T47D (cell line): Measurements from ENCODE around the gene AIRE.
A peak's percentile ranks its signal among the peaks of the same experiment; 100 is the strongest.
"Not testable (repeated sequence)": the region's sequence is repeated elsewhere in the genome, so short reads cannot be mapped to it uniquely, and the experiment has no call there.

Experiments
- DNase-seq, 2 experiments: peaks; one replicate each; pipeline versions ENCODE4 v3.0.0 to v3.0.0-alpha.2; 2011 to 2012; ENCODE audit warnings: low read depth in 1 of 2, low spot score in 1 of 2
- JUND ChIP-seq: IDR thresholded peaks from 2 replicates; pipeline ENCODE4 v1.6.1; 2012; ENCODE audit warnings: low read depth
- in situ Hi-C: cut with HindIII; loops from 2 replicates; pipeline ENCODE4 v1.10.0; 2016; ENCODE audit warnings: low sequenced_read_pairs, low pct_unique_long_range_greater_than_20kb

Gene AIRE

DNA sequence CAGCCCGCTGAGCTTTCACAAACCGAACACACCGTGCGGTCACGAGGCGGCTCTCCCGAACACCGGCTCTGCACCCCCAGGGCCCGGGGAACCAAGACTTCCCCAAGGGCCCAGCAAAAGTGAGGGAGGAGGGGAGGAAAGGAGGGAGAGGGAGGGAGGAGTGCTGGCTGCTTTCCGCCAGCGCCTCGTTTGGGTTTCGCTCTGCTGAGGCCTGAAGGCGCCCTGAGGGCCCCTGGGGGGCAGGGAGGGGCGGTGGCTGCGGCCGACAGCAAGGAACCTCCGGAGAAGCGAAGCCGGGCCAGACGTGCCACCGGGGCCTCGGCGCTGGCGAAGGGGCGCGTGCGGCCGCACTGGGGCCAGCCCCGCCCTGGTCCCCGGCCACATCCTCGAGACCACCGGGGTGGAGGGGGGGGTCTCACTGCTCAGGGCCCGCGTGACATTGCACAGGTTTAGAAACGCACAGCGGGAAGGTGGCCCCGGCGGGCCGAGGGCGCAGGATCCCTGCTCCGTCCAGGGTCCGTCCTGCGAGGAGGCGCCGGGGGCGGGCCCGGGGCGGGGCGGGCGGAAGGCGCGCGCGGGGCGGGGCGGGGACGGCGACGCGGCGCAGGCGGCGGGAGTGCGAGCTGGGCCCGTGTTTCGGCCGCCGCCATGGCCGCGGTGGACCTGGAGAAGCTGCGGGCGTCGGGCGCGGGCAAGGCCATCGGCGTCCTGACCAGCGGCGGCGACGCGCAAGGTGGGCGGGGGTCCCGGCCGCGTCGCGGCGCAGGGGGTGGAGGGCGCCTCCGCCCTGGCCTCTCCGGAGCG, 14.0 kb downstream of the AIRE start, which contains the start of gene PFKL:
PFKL (plus strand) TSS at position 596 of the 804 bp plus-strand sequence; CDS start at position 649, 53 bp downstream.
- TF ChIP-seq JUND, result no peak
- in situ Hi-C loops, result no loop called here
- DNase-seq, result peak; percentile 73 to 94

- in situ Hi-C loops, result no loop called here
- TF ChIP-seq JUND, result no peak
- peak; percentile 76 to 88 for DNase-seq
Observed at GRCh38 chr21:44300262-44300959, 14.7 kb downstream of the AIRE start.

DNA sequence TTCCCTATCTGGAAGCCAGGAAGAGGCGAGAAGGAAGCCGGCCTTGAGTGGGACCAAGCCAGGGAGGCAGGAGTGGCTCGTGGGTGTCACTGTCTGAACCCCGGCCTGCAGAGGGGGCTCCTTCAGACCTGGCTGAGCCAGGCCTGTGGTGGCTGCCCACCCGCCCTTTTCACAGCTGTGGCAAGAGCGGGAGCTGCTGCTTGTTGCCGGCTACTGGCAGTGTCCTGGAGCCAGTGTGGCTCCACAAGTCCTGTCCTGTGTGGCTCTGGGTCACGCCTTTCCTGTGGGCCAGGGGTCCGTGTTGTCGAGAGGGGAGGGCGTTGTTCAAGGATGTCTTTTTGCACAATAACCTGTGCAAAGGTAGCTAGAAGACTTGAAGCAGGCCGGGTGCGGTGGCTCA, 15.5 kb downstream of the AIRE start:
- in situ Hi-C loops, result no loop called here
- DNase-seq, result no peak
- no peak for TF ChIP-seq JUND

DNA sequence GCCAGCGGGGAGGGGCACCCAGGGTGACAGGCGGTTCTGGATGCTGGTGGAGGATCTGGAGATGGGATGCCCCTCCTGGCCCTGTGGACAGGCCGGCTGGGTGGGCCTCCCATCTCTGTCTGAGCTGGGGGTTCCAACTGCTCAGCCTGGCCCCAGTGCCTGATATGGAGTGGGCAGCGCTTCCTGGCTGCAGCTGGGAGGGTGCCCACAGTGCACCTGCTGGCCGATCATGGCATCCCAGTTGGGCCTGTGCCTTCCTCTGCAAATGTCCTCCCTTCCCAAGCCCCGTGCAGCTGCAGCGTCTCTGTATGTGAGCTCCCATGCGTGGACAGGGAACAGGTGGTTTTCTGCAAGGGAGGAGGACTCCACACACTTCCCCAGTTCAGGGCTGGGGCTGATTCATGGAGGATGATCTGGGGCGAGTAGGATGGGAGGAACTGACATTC, 16.3 kb downstream of the AIRE start:
- no peak for TF ChIP-seq JUND
- in situ Hi-C loops, result no loop called here
- DNase-seq, result peak in 1 of 2 experiments; percentile 40

DNA sequence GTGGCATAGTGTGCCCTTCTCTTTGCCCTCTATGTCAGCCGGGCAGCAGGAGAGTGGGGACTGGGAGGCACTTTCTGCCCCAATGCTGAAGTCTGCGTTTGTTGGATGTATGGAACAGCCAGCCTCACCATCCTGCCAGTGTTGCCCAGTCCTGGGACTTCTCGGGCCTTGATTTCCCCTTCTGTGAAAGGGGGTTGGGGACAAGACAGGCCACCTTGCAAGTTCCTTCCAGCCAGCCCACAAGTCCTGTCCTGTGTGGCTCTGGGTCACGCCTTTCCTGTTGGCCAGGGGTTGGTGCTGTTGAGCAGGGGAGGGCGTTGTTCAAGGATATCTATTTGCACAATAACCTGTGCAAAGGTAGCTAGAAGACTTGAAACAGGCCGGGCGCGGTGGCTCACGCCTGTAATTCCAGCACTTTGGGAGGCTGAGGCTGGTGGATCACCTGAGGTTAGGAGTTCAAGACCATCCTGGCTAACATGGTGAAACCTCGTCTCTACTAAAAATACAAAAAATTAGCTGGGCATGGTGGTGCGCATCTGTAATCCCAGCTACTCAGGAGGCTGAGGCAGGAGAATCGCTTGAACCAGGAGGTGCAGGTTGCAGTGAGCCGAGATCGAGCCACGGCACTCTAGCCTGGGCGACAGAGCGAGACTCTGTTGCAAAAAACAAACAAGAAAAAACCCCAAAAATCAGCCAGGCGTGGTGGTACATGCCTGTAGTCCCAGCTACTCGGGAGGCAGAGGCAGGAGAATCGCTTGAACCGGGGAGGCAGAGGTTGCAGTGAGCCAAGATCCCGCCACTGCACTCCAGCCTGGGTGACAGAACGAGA, 17.1 kb downstream of the AIRE start:
- in situ Hi-C loops, result not testable (repeated sequence)
- peak; percentile 87 to 88 for DNase-seq

DNA sequence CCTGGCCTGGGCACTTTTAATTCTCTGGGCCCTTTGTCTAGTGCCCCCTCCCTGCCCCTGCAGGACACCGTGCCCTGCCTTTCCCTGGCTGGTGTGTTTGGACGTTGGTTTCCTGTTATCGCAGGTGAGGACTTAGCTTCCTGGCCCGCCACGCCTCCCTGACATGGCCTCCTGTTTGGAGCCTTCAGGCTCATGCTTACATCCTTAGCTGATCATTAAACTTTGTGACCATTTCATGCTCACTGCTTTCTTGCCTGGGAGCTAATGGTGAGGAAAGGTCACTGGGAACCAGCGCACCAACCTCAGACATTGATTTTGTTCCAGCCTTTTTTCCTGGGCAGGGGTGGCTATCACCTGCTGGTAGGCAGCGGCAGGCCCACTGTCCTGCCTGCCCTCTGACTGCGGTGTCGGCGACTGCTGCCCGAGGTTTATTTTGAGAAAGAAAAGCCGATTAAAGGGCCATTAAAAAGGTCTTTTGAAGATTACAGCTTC, 17.9 kb downstream of the AIRE start:
- in situ Hi-C loops, result no loop called here
- DNase-seq, result no peak
- no peak for TF ChIP-seq JUND

DNA sequence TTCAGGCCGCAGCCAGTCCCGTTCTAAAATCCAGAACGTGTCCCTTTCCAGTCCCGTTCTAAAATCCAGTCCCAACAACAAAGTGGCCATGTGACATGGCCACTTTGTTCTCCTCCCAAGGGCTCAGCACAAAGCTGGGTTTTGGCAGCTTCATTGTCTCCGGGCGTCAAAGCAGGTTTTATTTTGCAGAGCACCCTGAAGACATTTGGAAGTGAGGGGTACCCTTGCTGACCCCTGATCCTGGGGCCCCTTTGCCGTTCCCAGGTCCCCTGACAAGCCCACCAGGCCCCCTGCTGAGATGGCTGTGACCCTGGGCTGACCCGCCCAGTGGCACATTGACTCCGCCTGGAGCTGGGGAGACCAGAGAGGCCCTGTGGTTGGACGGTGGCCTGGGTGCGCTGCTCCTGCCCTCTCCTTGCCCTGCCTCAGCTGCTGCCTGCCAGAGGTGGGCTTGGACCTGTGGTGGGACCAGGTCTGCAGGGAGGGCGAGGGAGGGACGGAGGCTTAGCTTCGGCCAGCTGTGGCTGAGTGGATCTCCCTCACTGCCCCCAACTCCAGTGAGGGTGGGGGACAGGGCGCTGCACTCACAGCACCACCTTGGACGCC, 18.4 kb downstream of the AIRE start:
- no peak for DNase-seq
- no peak for TF ChIP-seq JUND
- in situ Hi-C loops, result no loop called here

GRCh38 chr21:44304877-44305293, 19.2 kb downstream of the AIRE start:
- in situ Hi-C loops, result no loop called here
- TF ChIP-seq JUND, result no peak
- DNase-seq, result peak; percentile 56 to 68

DNA sequence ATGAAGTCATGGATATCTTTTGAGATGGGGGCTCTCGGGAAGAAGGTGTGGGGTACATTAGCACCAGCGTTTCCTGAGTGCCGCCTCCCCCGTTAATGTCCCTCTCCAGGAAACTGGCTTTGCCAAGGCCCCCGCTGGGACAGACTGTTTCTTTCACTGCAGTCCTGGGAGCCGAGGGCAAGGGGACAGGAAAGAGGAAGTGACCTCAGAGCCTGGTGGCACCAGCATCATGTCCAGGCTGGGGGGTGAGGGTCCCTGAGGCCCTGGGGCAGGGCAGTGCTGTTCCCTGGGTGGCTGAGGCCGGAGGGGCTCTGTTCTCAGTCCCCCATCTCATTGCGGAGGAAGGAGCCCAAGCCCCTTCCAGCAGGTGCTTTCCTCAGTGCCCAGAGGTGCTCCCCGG, 20.0 kb downstream of the AIRE start:
- DNase-seq, result no peak
- in situ Hi-C loops, result no loop called here
- TF ChIP-seq JUND, result no peak

GRCh38 chr21:44306936-44307704, 21.4 kb downstream of the AIRE start:
- no peak for TF ChIP-seq JUND
- DNase-seq, result no peak
- in situ Hi-C loops, result no loop called here
